HG03066 (cell line): ENCODE results near the gene AKAP6.
A peak's percentile ranks its signal among the peaks of the same experiment; 100 is the strongest.

Experiments
- ATAC-seq: cut with Tn5 transposase; IDR thresholded peaks from one replicate; pipeline ENCODE4 v1.9.1; 2021; ENCODE audit warnings: low read depth; ENCODE audit not compliant: unreplicated experiment

AKAP6 gene

GRCh38 chr14:32692441-32692840 lies 363.3 kb downstream of the AKAP6 start:
- no peak for ATAC-seq

- no peak for ATAC-seq
These were observed 364.0 kb downstream of the AKAP6 start for GRCh38 chr14:32693114-32693513.

- ATAC-seq: no peak
These were observed 365.8 kb downstream of the AKAP6 start for GRCh38 chr14:32694795-32695449.

GRCh38 chr14:32696325-32697091 lies 367.4 kb downstream of the AKAP6 start:
- no peak for ATAC-seq

GRCh38 chr14:32697114-32697513 lies 368.0 kb downstream of the AKAP6 start:
- no peak for ATAC-seq

- ATAC-seq: no peak
These were observed 368.6 kb downstream of the AKAP6 start for GRCh38 chr14:32697704-32698103.

- ATAC-seq: no peak
These were observed 369.7 kb downstream of the AKAP6 start for GRCh38 chr14:32698831-32699230.

GRCh38 chr14:32701475-32701874 lies 372.4 kb downstream of the AKAP6 start:
- no peak for ATAC-seq

GRCh38 chr14:32702088-32702487 lies 373.0 kb downstream of the AKAP6 start:
- ATAC-seq: no peak

GRCh38 chr14:32702562-32702961 lies 373.5 kb downstream of the AKAP6 start:
- ATAC-seq: peak; percentile 71

- no peak for ATAC-seq
These were observed 374.1 kb downstream of the AKAP6 start for GRCh38 chr14:32703183-32703621.

GRCh38 chr14:32706721-32707519 lies 377.8 kb downstream of the AKAP6 start:
- no peak for ATAC-seq

- ATAC-seq: no peak
These were observed 378.8 kb downstream of the AKAP6 start for GRCh38 chr14:32707742-32708500.

- ATAC-seq: no peak
These were observed 379.9 kb downstream of the AKAP6 start for GRCh38 chr14:32709027-32709426.

GRCh38 chr14:32710231-32710671 lies 381.2 kb downstream of the AKAP6 start:
- ATAC-seq: no peak

GRCh38 chr14:32710731-32711680 lies 381.9 kb downstream of the AKAP6 start:
- no peak for ATAC-seq

GRCh38 chr14:32713856-32714255 lies 384.8 kb downstream of the AKAP6 start:
- no peak for ATAC-seq

- ATAC-seq: no peak
These were observed 390.5 kb downstream of the AKAP6 start for GRCh38 chr14:32719601-32720000.

GRCh38 chr14:32720927-32721326 lies 391.8 kb downstream of the AKAP6 start:
- ATAC-seq: no peak
